Sigmoid colon (tissue), 7 donors: ENCODE data around the gene PRPS2. TPM values are rescaled to one million over a fixed set of nuclear protein-coding genes. Genes with fewer than 3 reads are reported as not detected.
A peak's percentile ranks its signal among the peaks of the same experiment; 100 is the strongest.

Experiments
- DNase-seq: peaks from one replicate; pipeline ENCODE4 v3.0.0-alpha.2; 2019
- H3K27ac ChIP-seq, 4 donors: fragments of 200-600 bp; sonication (generic); one replicate each; pipeline ENCODE4 v1.5.1; 2016 to 2019; ENCODE audit warnings: mild to moderate bottlenecking in 1 of 4
- H3K27me3 ChIP-seq, 3 donors: fragments of 200-600 bp; sonication (generic); one replicate each; pipeline ENCODE4 v1.5.1; 2019; ENCODE audit warnings: mild to moderate bottlenecking in 1 of 3
- H3K36me3 ChIP-seq, 4 donors: fragments of 200-600 bp; sonication (generic); one replicate each; pipeline ENCODE4 v1.5.1; 2016 to 2019
- H3K4me1 ChIP-seq, 4 donors: fragments of 200-600 bp; sonication (generic); one replicate each; pipeline ENCODE4 v1.5.1; 2017 to 2019
- H3K4me3 ChIP-seq, 4 donors: fragments of 200-600 bp; sonication (generic); one replicate each; pipeline ENCODE4 v1.5.1; 2017 to 2019; ENCODE audit warnings: mild to moderate bottlenecking in 2 of 4, moderate library complexity in 1 of 4
- H3K9me3 ChIP-seq, 4 donors: fragments of 200-600 bp in 3 of 4; sonication (generic) in 3 of 4; one replicate each; pipeline versions ENCODE4 v1.5.1 to v1.6.1; 2013 to 2019
- CTCF ChIP-seq, 4 experiments: fragments of 450-650 bp in 3 of 4; fragments of 200-600 bp in 1 of 4; IDR thresholded peaks; one replicate each; pipeline ENCODE4 v1.5.1; 2016 to 2019; ENCODE audit warnings: antibody characterized with exemption in 4 of 4, mild to moderate bottlenecking in 3 of 4, moderate library complexity in 2 of 4
- EP300 ChIP-seq, 4 donors: sonication (generic); formaldehyde crosslinking; IDR thresholded peaks; one replicate each; pipeline ENCODE4 v1.6.1; 2017; ENCODE audit warnings: antibody characterized with exemption in 4 of 4
- POLR2A ChIP-seq, 2 donors: fragments of 450-650 bp; IDR thresholded peaks; one replicate each; pipeline ENCODE4 v1.6.1; 2016; ENCODE audit warnings: antibody characterized with exemption in 2 of 2, mild to moderate bottlenecking in 2 of 2, moderate library complexity in 2 of 2
- POLR2AphosphoS5 ChIP-seq, 4 donors: sonication (generic); formaldehyde crosslinking; IDR thresholded peaks; one replicate each; pipeline ENCODE4 v1.6.1; 2017; ENCODE audit warnings: antibody characterized with exemption in 4 of 4
- WGBS, 2 donors: extraction: QIAGEN DNeasy Blood & Tissue Kit; methylation state at CpG; one replicate each; pipeline ENCODE4 v1.1.7; 2013; 5-methylcytosine and 5-hydroxymethylcytosine counted together
- intact Hi-C: fragments of 100-400 bp; cut with DNase I; formaldehyde crosslinking; loops from one replicate; pipeline ENCODE4 v1.15.1; 2023
- polyA plus RNA-seq, 3 donors: library from polyadenylated mRNA; stranded (reverse); fragments of 200-250 nt; gene quantifications; one replicate each; pipeline ENCODE4 v1.2.3, GENCODE V29; 2013
- total RNA-seq, 4 donors: library from RNA; depleted of rRNA; stranded (reverse); fragments of >200 nt; gene quantifications; one replicate each; pipeline ENCODE4 v1.1.0, GENCODE V29; 2016
- donor health status: healthy with polysubstance abuse.
- donor health status: Bipolar disorder and iron deficiency.
- donor health status: healthy.

The PRPS2 gene
- total and polyA plus RNA-seq, 7 donors, result 21.6 to 99.9 (median 53.7) TPM

- intact Hi-C loops, result loop anchor here (10.0 kb wide), 1 partner anchor 856 kb away; the partner anchor contains the start of gene TCEANC
- no peaks in the 10 kb centered on the region for H3K9me3 ChIP-seq
- 94 to 95% methylated on average over 13 of the region's 13 CpGs for WGBS, 2 donors
- H3K27ac ChIP-seq, result no peak overlapping the region
- H3K4me1 ChIP-seq, result peaks cover 0 to 10% (median 0%) of the 10 kb centered on the region in 4 donors
- no peak for DNase-seq
- peaks cover 0 to 21% (median 0%) of the 10 kb centered on the region in 4 donors for H3K36me3 ChIP-seq
- H3K27me3 ChIP-seq, result no peaks in the 10 kb centered on the region
- H3K4me3 ChIP-seq, result no peak overlapping the region
- no peak for TF ChIP-seq POLR2A (IDR thresholded peaks at IDR 0.05)
- no peak for TF ChIP-seq POLR2AphosphoS5 (IDR thresholded peaks at IDR 0.05)
- TF ChIP-seq EP300 (IDR thresholded peaks at IDR 0.05), result no peak
- TF ChIP-seq CTCF (IDR thresholded peaks at IDR 0.05), result no peak
These were observed 7.9 kb downstream of the PRPS2 start for GRCh38 chrX:12799118-12799517.

- no peak overlapping the region for H3K27ac ChIP-seq
- H3K36me3 ChIP-seq, result peaks cover 0 to 21% (median 0%) of the 10 kb centered on the region in 4 donors
- H3K4me3 ChIP-seq, result no peak overlapping the region
- no peaks in the 10 kb centered on the region for H3K9me3 ChIP-seq
- TF ChIP-seq POLR2A (IDR thresholded peaks at IDR 0.05), result no peak
- TF ChIP-seq CTCF (IDR thresholded peaks at IDR 0.05), result no peak
- no peak for TF ChIP-seq POLR2AphosphoS5 (IDR thresholded peaks at IDR 0.05)
- TF ChIP-seq EP300 (IDR thresholded peaks at IDR 0.05), result no peak
- DNase-seq, result no peak
- H3K4me1 ChIP-seq, result peaks cover 0 to 19% (median 0%) of the 10 kb centered on the region in 4 donors
- H3K27me3 ChIP-seq, result no peaks in the 10 kb centered on the region
- WGBS, 2 donors, result 54 to 81% methylated on average over 5 of the region's 5 CpGs
- intact Hi-C loops, result no loop called here
These were observed 11.5 kb downstream of the PRPS2 start for GRCh38 chrX:12802741-12803140.

GRCh38 chrX:12804655-12805054 lies 13.4 kb downstream of the PRPS2 start:
- peak overlapping the region in 2 of 4 donors; percentile 8 to 23 for H3K27ac ChIP-seq
- no peak overlapping the region for H3K4me3 ChIP-seq
- no peaks in the 10 kb centered on the region for H3K9me3 ChIP-seq
- TF ChIP-seq CTCF (IDR thresholded peaks at IDR 0.05), result no peak
- TF ChIP-seq POLR2A (IDR thresholded peaks at IDR 0.05), result no peak
- no peak for TF ChIP-seq POLR2AphosphoS5 (IDR thresholded peaks at IDR 0.05)
- TF ChIP-seq EP300 (IDR thresholded peaks at IDR 0.05), result no peak
- DNase-seq, result no peak
- H3K27me3 ChIP-seq, result no peaks in the 10 kb centered on the region
- WGBS, 2 donors, result 22 to 45% methylated on average over 2 of the region's 2 CpGs
- intact Hi-C loops, result no loop called here
- peaks cover 0 to 18% (median 0%) of the 10 kb centered on the region in 4 donors for H3K36me3 ChIP-seq
- peaks cover 0 to 9% (median 0%) of the 10 kb centered on the region in 4 donors for H3K4me1 ChIP-seq

GRCh38 chrX:12805333-12805732 lies 14.1 kb downstream of the PRPS2 start:
- TF ChIP-seq POLR2A (IDR thresholded peaks at IDR 0.05) (no peak), EP300 (IDR thresholded peaks at IDR 0.05) (no peak), POLR2AphosphoS5 (IDR thresholded peaks at IDR 0.05) (no peak), CTCF (IDR thresholded peaks at IDR 0.05) (no peak)
- Histone ChIP-seq H3K4me3 (no peak overlapping the region), H3K27me3 (no peaks in the 10 kb centered on the region), H3K36me3 (peaks cover 0 to 18% (median 0%) of the 10 kb centered on the region in 4 donors), H3K27ac (peak overlapping the region in 1 of 4 donors; percentile 23), H3K9me3 (no peaks in the 10 kb centered on the region), H3K4me1 (peaks cover 0 to 9% (median 0%) of the 10 kb centered on the region in 4 donors)
- DNase-seq, result no peak
- WGBS, 2 donors, result 24 to 68% methylated on average over 6 of the region's 6 CpGs
- intact Hi-C loops, result no loop called here

- TF ChIP-seq CTCF (IDR thresholded peaks at IDR 0.05) (no peak), POLR2AphosphoS5 (IDR thresholded peaks at IDR 0.05) (no peak), POLR2A (IDR thresholded peaks at IDR 0.05) (no peak), EP300 (IDR thresholded peaks at IDR 0.05) (no peak)
- intact Hi-C loops, result no loop called here
- no peak for DNase-seq
- Histone ChIP-seq H3K4me1 (no peaks in the 10 kb centered on the region), H3K36me3 (peaks cover 0 to 21% (median 2%) of the 10 kb centered on the region in 4 donors), H3K27me3 (no peaks in the 10 kb centered on the region), H3K4me3 (no peak overlapping the region), H3K9me3 (no peaks in the 10 kb centered on the region), H3K27ac (no peak overlapping the region)
- 74 to 92% methylated on average over 8 of the region's 8 CpGs for WGBS, 2 donors
These were observed 20.4 kb downstream of the PRPS2 start for GRCh38 chrX:12811658-12812057.
